GM12874 (cell line): Measurements from ENCODE around the gene CSNK1D.

Experiments
- TF ChIP-seq, protein P1 (sequence below): IDR thresholded peaks from 2 replicates; pipeline ENCODE4 v1.5.1; 2011; ENCODE audit warnings: low read depth, mild to moderate bottlenecking, control low read depth, low read length, moderate library complexity; ENCODE audit not compliant: insufficient read depth

Gene CSNK1D

DNA sequence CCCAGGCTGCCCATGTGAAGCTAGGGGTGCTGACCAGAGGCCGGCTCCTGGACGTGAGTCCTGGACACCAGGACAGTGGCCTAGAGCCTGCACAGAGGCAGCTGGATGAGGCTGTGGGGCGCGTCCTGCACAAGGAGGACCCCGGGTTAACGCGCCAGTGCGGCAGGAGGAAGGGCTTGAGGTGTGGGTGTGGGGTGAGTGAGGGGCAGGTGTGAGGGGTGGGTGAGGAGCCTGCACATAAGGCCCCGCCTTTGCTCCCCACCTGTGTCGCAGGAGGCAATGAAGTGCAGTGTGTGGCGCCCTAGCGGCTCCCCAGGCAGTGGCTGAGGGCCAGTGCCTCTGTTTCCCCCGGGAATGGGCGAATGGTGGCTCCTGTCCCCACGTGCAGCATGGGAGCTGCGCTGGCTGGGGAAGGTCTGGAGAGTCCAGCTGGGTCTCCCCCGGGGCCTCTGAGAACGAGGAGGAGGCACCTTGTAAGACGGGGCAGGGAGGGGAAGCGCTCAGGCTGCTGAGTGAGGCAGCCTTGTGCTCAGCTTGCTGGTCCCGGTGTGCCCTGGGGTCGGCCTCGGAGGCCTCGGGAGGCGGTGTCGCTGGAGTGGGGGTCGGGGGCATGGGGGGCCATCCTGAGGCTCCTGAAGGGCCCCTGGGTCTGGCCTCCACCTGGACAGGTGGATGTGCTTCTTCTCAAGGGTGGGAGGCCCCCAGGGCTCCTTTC is 40.7 kb upstream of the CSNK1D start:
- TF ChIP-seq, protein P1, sequence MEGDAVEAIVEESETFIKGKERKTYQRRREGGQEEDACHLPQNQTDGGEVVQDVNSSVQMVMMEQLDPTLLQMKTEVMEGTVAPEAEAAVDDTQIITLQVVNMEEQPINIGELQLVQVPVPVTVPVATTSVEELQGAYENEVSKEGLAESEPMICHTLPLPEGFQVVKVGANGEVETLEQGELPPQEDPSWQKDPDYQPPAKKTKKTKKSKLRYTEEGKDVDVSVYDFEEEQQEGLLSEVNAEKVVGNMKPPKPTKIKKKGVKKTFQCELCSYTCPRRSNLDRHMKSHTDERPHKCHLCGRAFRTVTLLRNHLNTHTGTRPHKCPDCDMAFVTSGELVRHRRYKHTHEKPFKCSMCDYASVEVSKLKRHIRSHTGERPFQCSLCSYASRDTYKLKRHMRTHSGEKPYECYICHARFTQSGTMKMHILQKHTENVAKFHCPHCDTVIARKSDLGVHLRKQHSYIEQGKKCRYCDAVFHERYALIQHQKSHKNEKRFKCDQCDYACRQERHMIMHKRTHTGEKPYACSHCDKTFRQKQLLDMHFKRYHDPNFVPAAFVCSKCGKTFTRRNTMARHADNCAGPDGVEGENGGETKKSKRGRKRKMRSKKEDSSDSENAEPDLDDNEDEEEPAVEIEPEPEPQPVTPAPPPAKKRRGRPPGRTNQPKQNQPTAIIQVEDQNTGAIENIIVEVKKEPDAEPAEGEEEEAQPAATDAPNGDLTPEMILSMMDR = no peak

DNA sequence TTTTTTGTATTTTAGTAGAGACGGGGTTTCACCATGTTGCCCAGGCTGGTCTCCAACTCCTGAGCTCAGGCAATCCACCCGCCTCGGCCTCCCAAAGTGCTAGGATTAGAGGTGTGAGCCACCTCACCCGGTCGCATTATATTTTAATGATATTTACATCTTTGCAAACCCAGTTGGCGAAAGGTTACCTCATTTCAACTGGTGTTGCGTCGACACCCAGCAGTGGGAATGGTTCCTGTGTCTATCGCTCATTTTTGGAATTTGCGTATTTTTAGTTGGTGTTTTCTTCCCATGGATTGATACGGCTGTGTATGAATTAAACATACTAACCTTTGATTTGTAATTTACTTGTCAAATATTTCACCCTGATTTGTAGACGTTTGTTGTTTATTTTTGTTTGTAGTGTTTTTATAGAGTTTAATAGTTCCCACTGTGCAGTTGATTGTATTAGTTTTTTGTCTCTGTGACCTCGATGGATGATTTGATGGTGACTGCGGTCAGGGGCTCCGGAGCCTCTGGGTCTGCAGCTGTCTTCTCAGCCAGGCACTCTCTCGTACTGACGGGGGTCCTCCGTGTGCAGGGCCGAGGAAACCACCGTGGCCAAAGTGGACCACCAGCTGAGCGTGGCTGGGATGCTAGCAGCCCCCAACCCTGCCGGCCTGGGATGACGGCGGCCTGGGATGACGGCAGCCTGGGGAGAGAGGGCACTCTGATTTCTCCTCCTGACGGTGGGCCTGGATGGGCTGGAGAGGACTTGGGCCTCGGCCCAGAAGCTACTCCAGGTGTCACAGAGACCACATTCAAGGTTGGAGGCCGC is 39.9 kb upstream of the CSNK1D start:
- TF ChIP-seq, protein P1 = no peak

DNA sequence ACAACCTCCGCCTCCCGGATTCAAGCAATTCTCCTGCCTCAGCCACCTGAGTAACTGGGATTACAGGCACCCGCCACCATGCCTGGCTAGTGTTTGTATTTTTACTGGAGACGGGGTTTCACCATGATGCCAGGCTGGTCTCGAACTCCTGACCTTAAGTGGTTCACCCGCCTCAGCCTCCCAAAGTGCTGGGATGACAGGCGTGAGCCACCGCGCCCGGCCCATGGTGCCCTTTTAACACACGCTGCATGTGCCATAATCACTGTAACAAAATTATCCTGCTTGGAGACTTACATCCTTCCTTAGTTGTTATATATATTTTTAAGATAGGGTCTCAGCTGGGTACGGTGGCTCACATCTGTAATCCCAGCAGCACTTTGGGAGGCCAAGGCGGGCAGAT is 38.5 kb upstream of the CSNK1D start:
- TF ChIP-seq, protein P1 = no peak

DNA sequence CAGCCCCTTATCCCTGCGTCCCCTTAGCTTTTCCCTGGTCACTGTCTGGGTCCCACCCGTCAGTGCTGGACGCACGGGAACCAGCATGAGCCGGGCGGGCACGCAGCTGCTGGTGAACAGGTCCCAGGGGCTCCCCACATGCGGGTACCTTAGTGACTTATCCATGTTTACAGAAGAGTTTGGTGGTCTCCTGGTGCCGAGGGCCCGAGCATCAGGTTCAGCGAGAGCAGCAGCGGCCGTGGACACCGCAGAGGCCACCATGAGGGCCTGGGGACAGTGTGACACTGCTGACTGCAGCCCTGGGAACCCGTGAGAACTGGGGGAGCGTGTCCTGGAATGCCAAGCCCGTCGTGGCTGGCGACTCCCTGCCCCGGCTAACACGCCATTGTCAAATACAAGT is 37.4 kb upstream of the CSNK1D start:
- TF ChIP-seq, protein P1 = no peak

DNA sequence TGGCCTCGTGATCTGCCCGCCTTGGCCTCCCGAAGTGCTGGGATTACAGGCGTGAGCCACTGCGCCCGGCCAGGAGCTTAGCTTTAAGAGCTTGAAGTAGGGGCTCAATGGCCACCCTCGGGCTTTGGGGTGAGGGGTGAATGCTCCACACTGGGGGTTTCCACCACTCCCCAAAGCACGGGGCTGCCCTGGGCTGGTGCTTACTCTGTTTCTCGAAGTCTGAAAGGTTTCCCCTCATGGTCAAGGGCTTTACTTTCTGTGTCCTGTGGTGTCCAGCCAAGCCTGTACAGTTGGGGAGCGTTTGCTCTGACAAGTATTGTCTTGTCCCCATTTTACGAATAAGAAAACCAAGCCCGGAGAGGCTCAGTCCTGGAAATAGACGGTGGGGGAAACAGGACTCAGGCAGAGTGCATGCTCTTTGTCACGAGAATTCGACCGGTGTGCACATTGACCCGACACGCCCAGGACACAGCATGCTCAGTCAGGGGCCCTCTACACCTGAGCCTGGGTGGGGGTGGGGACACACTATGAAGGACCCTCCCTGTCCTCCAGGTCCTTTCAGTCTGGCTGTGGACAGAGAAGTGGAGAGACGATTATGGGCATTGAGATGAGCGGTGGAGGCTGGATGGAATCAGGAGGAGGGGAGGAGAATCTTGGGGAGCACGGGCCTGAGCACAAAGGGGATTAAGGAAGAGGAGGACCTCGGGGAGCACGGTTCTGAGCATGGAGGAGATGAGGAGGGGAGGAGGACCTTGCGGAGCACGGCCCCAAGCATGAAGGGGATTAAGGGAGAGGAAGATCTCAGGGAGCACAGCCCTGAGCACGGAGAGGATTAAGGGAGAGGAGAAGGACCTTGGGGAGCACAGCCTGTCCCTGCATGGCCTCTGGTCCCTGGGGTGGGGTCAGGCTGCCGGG is 36.4 kb upstream of the CSNK1D start:
- TF ChIP-seq, protein P1 = no peak

DNA sequence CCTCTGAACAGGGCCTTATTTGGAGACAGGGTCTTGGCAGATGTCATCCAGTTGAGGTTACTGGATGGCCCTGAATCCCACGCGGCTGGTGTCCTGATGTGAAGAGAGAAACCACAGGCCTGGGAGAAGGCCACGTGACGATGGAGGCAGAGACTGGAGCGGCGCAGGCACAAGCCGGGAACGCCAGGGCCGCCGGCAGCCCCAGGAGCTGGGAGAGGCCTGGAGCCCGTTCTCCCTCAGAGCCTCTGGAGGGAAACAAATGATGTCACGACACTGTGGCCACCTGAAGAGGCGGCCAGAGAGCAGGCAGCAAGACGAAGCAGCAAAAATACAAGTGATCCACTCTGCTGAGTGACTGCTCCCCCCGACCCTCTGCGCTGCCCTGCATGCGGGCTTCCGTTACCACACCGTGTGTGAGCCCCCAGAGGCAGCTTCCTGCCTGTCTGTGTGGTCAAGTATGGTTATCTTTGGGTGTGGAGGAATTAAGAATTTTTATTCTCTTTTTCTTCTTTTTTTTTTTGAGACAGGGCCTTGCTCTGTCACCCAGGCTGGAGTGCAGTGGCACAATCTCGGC is 32.3 kb upstream of the CSNK1D start:
- TF ChIP-seq, protein P1 = no peak
